HL-60 (cell line): ENCODE measurements around the gene ADIG.

ENCODE experiments used
- GABPA ChIP-seq: IDR thresholded peaks from 2 replicates; pipeline ENCODE4 v1.6.1; 2012; ENCODE audit warnings: low read depth
- POLR2AphosphoS5 ChIP-seq: IDR thresholded peaks from 2 replicates; pipeline ENCODE4 v1.6.1; 2012; ENCODE audit warnings: low read depth
- REST ChIP-seq: IDR thresholded peaks from 2 replicates; pipeline ENCODE4 v1.6.1; 2012; ENCODE audit warnings: low read depth; ENCODE audit not compliant: insufficient replicate concordance
- SPI1 ChIP-seq: IDR thresholded peaks from 2 replicates; pipeline ENCODE4 v1.6.1; 2012; ENCODE audit warnings: low read depth, mild to moderate bottlenecking, borderline replicate concordance
- TF ChIP-seq, protein P1 (sequence below): IDR thresholded peaks from one replicate; pipeline ENCODE4 v1.5.1; 2011; ENCODE audit warnings: low read length, control low read depth, inconsistent platforms; ENCODE audit not compliant: insufficient read depth

GRCh38 chr20:38635721-38636288 is 54.8 kb downstream of the ADIG start:
- TF ChIP-seq, protein P1, sequence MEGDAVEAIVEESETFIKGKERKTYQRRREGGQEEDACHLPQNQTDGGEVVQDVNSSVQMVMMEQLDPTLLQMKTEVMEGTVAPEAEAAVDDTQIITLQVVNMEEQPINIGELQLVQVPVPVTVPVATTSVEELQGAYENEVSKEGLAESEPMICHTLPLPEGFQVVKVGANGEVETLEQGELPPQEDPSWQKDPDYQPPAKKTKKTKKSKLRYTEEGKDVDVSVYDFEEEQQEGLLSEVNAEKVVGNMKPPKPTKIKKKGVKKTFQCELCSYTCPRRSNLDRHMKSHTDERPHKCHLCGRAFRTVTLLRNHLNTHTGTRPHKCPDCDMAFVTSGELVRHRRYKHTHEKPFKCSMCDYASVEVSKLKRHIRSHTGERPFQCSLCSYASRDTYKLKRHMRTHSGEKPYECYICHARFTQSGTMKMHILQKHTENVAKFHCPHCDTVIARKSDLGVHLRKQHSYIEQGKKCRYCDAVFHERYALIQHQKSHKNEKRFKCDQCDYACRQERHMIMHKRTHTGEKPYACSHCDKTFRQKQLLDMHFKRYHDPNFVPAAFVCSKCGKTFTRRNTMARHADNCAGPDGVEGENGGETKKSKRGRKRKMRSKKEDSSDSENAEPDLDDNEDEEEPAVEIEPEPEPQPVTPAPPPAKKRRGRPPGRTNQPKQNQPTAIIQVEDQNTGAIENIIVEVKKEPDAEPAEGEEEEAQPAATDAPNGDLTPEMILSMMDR, result no peak
- no peak for TF ChIP-seq REST
- no peak for TF ChIP-seq POLR2AphosphoS5
- TF ChIP-seq GABPA, result no peak
- TF ChIP-seq SPI1, result no peak
